NOMO-1 treated with DMSO at 0.1 percent for 48 hours (cell line): ENCODE data around the gene RBM8A.

Source experiments
- DNase-seq: peaks from one replicate; lab custom pipeline; 2025; ENCODE audit not compliant: unreplicated experiment; lab: John Stamatoyannopoulos, UW

RBM8A gene

DNA sequence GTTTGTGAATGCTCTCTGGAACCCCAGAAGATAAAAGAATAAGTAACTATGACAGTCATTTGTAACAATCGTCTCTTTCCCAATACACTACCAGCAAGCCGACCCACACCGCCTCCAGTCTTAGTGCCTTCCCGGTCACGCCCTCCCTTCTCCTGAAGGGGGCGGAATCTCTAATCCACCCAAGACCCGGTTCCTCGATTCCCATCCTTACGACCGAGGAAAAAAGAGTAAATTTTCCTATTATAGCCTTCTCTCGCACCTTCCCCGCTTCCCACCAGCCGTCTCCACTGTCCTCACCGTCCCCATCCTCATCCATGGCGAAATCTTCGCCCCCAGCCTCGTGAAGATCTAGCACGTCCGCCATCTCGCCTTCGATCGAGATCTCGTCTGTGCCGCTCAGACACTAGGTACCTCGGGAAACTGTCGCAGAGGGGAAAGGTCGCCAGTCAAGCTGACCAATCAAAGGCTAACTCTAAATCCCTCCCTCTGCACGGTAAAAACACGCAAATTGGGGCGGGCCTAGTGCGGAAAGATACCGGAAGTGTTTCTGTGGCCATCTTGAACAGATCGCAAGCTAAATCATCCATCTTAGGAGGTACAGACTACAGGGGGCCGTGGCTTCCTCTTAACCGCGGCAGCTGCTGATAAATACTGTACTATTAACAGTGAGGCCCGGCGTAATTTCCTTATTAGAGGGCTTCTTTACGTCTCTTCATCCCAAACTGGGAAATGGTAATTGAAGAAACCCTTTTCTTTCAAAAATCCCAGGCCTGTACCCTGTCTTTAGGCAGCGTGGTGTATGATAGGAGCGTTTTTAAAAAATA lies at the start of gene RBM8A:
Gene RBM8A (minus strand): TSS at position 422 of the 824 bp plus-strand sequence. CDS start 58 bp downstream, at position 364.
- DNase-seq: peak; percentile 99

DNA sequence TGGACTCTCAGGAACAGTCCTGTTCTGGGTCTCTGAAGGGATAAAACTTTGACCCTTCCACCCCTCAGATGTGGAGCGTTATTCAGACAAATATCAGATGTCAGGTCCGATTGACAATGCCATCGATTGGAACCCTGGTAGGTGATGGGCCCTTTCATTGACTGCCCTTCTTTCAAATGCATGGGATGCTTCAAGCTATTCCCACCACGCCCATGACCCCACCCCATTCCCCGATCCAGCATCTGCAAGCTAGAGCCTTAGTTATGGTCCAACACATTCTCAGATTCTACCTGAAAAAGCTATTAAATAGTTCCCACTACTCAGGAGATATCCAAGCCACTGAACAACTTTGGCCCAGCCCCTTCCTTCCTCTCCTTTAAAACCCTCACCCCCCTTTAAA lies 49.7 kb upstream of the RBM8A start:
- no peak for DNase-seq

DNA sequence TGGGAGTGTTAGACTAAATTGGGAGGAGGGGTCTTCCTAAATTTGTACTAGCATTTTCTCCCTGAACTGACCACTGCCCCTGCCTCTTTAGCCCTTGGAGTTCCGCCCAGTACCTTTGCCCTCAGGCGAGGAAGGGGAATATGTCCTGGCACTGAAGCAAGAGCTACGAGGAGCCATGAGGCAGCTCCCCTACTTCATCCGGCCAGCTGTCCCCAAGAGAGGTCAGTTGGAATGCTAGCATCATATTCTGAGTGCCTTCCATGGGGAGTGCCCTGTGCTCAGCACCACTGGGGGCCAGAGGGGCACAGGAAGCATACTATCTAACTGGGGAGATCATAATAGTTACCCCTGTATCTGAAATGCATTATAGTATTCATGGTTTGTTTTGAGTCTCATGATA lies 47.9 kb upstream of the RBM8A start:
- no peak for DNase-seq

DNA sequence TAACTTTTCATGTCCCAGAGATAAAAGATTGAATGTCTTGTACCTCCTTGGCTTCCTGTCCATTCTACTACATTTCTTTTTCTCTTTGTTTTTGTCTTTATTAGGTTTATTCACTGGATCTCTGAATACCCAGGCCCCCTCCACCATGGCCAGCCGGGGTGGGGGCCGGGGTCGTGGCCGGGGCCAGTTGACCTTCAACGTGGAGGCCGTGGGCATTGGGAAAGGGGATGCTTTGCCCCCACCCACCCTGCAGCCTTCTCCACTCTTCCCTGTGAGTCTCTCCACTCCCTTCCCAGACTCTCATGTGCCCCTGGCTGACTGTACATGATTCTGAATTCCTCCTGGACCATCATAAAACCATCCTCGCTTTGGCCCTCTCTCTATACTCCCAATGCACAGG lies 47.4 kb upstream of the RBM8A start:
- no peak for DNase-seq

DNA sequence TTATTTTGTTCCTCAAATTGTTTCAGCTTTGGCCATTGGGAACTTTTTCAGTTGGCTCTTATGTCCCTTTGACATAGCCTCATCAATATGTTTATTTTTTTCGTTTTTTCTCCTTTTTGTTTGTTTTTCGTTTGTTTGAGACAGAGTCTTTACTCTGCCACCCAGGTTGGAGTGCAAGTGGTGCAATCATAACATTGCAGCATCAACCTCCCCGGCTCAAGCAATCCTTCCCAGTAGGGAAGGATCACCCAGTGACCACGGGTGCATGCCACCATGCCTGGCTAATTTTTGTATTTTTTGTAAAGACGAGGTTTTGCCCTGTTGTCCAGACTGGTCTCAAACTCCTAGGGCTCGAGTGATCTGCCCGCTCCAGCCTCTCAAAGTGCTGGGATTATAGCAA lies 45.3 kb upstream of the RBM8A start:
- no peak for DNase-seq

DNA sequence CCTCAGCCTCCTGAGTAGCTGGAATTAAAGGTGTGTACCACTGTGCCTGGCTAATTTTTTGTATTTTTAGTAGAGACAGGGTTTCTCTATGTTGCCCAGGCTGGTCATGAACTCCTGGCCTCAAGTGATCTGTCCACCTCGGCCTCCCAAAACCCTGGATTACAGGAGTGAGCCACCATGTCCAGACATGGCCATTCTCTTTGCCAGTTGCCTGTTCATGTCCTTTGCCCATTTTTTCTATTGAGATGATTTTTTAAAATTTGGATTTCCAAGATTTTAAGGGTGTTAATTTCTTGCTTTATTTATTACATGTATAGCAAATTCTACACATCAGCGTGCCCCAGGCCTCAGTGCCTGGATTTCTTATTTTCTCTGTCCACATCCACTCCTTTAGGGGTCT lies 40.0 kb upstream of the RBM8A start:
- DNase-seq: no peak

DNA sequence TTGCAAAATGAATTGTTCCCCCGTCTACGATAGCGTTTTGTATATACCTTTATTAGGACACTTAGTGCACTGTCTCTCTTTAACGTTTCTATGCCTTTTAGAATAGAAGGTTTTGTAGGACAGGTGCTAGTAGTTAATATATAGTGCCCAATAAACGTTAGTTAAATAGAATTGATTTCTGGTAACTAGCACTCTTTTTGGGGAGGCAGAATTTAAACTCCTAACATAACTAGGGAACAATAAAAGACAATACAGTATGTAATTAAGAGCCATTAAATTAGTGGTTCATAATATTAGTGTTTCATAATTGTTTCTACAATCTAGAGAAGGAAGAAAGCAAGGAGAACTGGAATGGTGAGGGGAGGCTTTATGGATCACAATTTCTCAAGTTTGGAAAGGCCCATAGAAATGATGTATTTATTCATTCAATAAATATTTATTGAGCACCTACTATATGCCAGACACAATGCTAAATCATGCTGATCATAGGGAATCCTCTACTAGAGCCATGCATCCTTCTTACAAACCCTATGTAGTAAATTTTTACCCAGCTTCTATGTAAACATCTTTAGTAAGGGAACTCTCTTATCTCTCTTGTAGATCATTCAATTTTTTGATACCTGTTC lies 37.9 kb upstream of the RBM8A start:
- DNase-seq: no peak

DNA sequence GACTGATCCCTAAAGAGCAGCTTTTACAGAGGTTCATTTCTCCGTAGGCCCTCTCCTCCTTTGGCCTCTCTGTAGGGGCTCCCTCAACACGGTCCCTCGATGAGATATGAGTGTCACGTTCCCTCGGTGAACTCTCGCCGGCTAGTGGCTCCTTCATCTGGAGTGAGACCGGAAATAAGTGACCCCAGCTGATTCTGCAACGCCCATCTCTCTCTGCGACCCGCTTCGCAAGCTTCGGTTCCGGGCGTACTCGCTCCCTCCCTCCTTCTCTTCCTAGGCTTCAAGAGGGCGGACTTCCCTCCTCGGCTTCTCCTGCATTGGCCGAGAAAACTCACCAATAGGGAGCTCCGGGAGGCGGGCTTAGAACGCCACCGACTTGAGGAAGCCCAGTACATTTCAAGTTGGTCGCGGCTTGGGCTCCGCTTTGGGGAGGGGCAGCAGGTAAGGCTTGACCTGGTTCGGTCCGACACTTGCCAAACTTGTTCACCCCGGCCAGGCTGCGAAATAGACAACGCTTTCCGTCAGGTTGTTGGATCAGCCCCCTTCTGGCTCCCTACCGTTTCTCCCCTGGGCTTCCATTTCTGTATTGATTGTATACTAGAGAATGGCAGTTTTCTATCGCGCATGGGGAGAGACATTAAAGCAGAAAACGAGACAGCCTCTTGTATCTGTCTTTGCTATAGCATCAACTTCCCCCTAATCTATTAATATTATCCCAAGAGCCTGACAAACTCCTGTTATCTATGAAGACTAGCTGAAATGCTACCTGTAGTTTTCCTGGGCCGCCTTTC lies 37.2 kb upstream of the RBM8A start, which contains the start of the genes ANKRD34A and POLR3GL:
Gene ANKRD34A (minus strand): TSS at position 248 of the 791 bp plus-strand sequence. CDS start 2,816 bp downstream, outside the sequence.
Gene POLR3GL (plus strand): TSS at position 363 of the 791 bp plus-strand sequence. CDS start 10,176 bp downstream, outside the sequence.
- DNase-seq: peak; percentile 93

DNA sequence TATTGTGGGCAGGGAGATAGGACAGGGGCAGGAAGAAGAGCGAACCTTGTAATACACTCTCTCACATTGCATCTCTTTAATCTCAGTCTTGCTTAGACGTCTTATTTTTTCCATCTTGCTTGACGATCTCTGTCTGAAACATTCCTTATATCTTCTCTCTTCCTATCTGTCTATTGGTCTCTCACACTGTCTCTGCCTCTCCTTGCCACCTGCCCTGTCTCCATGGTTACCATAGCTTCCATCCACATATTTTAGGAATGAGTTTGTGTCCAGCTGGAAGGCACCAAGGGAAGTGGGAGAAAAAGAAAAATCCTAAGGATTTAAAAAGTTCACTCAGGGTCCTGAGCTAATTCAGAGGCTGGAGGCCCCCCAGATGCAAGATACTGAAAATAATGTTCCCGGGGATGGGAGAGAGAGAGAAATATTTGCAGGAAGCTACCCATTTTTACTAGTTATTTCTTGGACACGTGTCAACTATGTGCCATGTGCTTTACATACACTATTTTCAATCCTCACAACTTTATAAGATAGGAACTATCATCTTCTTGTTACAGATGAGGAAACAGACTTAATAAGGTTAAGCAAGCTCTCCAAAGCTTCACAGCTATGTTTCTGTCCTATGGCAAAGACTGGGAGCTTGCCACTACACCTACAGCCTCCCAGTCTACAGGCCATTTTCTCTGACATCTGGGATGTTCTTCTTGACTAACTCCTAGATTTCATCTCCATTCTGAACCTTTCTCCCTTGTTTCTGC lies 36.2 kb upstream of the RBM8A start:
- no peak for DNase-seq

DNA sequence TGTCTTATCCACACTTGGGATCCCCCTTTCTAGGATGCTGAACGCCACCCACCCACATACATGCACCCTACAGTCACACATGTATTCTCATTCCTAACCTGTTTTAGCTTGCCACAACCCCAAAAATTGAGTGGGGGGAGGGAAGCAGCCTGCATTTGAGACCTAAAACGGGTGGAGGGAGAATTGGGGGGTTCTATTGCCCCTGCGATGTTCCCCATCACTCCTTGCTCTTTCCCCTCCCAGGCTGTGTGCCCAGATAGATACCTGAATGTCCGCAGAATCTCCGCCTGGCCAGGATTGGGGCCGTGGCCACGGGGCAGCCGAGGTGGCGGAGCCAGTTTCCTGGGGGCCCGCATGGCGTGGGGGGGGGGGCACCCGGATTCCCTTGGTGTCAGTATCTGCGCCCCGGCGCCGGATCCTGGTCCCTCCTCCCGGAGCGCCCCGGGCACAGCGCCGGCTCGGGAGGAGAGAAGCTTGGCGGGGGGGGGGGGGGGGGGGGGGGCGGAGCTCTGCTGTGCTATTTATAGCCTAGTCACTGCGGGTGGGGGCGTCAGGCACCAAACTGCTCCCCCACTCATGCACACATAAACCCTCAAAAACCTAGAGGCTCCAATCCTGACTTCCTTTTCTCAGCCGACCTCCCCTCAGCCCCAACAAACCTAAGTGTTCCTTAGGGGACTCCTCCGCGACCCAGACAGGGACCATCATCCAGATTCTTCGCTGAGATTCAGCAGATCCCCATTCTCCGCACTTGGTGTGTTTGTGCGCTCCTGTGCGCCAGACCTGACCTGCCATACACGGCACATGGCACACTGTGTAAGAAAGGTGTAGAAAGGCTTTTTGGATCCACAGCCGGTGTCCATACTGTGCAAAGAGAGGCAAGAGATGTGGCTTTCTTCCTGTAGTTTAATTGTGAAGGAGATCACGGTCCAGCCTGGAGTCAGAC lies 35.1 kb upstream of the RBM8A start:
- DNase-seq: no peak

DNA sequence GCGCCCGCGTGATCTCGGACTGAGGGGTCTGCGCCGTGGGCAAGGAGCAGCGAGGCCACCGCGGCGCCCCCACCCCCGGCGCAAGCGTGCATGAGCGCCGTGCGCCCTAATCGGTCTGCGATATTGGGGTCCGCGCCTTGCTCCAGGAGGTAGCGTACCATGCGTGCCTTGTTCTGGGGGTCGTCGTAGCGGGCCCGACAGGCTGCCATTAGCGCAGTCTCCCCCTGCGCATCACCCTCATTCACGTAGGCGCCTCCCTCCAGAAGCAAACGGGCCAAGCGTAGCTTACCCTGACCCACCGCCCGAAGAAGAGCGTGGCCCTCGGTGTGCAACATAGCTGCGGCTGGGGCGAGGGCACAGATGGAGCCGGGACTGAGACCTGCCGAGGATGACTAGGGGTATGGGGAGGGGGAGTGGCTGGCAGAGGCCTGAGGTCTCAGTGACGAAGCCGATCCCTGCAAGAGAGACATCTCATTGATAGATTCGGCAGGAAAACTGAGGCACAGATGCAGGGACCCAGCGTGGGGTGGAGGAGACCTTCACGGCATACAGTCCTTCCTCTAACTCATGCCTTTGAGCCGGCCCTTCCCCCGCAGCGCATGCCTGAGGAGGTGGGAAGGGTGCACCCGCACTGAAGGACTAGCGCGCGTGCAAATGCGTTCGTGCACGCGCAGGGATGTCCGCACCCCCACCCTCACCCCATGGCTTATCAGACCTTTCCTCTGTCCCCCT lies 34.3 kb upstream of the RBM8A start:
- no peak for DNase-seq

DNA sequence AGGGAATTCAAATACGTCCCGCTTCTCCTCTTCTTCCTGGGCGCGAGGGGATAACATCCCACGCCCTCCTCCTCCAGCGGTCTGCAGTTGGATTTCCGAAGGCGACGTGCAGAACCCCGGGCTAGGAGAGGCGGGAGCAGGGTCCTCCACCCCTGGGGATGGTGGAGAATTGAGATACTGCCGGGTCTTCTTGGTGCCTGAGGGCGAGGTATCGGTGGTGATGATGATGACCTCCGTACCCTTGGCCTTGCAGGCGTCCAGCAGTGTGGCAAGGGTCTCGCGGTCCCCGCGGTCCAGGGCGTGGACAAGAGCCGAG lies 33.8 kb upstream of the RBM8A start:
- DNase-seq: no peak

DNA sequence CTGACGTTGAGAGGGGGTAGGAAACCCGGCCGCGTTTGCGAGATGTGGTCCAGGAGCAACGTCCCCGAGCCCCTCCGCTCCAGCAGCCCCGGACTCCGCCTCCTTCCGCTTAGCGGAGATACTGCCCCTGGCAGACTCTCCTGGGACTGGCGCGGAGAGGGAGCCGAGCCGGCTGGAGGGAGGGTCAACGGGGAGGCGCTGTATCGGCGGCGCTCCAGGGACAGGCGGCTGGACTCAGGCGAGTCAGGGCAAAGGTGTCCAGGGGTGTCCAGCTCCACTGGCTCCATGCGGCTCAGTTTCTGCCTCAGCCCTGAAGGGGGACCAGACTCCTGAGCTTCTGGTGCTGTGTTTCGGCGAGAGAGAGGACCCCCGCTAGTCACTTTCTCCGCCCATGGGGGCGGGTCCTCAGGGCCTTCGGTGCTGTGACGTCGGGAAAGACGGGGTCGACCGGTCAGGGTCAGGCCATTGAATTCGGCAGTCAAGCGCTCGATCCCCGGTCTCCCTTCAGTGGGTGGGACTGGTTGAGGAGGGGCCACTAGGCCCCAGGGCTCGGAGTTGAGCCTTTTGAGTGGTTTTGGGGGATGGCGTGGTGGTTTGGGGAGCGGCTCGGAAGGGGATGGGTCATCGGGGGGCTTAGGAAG lies 33.3 kb upstream of the RBM8A start:
- peak; percentile 4 for DNase-seq

DNA sequence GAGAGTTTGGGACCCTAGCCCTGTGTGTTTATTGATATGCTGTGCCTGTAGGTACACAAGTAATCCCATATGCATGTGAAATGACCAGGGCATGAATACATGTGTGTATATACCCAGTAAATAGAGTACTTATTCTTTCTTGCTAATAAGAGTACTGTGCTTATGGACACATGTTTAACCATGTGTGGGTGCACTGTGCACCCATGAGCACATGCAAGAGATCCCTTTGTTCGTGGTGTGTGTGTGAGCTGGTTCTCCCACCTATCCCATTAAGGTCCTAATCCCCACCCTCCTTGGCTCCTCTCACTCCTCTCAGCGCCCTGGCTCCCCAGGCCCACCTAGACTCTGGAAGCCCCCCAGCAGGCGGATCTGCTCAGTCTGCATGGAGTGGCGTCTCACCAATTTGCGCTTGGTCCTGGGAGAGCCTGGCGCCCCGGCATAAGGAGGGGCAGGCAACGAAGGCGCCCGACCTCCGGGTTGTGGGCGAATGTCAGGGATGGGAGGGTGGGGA lies 32.7 kb upstream of the RBM8A start:
- no peak for DNase-seq

DNA sequence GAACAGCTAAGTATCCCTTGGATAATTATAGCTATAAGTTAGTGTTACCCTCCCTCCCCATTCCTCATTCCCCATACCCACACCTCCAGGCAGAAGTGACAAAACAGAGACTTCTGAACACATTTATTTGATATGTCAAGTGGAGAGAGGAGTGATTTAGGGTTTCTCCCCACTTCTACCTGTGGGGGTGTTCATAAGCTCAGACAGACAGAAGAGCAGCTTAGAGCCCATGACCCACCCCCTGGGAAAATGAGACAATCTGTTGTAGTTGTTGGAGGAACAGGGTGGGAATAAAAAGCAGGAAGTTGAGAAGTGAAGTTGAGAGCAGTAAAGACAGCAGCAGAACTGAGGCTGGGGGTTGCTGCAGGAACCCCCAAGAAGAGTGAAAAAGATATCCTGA lies 32.0 kb upstream of the RBM8A start:
- no peak for DNase-seq

DNA sequence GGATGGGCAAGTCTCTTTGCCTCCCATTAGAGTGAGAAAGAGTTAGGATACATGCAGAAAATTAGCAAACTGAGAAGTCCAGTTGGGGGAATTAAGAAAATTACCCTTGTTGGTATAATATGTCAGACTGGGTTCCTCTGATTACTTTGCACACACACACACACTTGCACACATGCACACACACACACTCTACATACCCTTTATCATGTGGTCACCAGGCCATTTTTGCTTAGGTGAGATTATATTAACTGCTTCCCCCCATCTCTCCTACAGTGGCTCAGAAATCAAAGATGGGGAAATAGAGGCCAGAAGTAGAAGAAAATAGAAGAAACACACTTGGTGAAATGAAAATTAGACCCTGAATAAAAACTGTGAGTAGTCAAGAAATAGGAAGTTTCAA lies 31.4 kb upstream of the RBM8A start:
- no peak for DNase-seq

DNA sequence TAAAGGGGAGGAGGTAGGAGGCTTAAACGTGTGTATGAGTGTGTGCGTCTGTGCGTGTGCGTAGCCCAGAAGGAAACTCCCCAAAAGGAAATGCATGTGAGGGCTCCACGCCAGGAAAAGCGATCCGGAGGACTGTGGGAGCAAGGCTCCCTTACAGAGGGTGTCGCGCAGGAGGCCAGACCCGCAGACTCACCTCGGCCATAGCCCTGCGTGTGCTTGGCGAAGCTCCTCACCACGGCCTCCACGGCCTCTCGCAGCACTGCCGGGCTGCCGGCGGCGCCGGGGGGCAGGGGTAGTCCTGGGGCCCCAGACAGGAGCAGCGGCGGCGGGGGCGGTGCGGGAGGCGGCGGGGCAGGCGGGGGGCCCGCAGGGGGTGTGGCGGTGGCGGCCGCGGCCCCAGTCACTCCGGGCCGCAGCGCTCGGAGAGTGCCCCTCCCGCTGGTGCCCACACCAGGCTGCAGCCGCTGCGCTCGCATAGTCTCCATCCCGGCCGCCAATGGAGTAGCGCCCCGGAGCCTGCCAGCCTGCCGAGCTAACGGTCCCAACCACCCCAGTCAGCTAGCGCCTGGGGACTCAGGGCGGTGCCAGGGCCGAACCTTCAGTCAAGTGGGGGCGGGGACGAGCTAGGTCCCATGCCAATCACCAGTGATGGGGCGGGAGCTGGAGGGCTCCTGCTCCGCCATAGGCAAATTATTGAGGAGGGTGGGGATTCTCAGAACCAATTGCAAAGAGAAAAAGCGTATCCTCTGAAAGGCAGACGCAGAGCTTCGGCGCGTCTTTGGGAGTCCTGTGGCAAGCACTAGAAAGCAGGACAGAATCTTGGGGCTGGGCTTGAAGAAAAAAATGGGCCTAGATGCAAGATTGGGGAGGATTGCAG lies 30.4 kb upstream of the RBM8A start, which contains the start of gene LIX1L:
Gene LIX1L (minus strand): TSS at position 575 of the 877 bp plus-strand sequence. CDS start 90 bp downstream, at position 485.
- DNase-seq: peak; percentile 92
